Mesendoderm (in vitro differentiated cells): ENCODE data around the gene NR1I3.

Source experiments
- DNase-seq: peaks from one replicate; pipeline ENCODE4 v3.0.0; 2013
- H2AK5ac ChIP-seq: 2 replicates; pipeline ENCODE4 v1.6.1; 2013; ENCODE audit warnings: low read length, inconsistent platforms
- H2BK120ac ChIP-seq: 2 replicates; pipeline ENCODE4 v1.6.1; 2013; ENCODE audit warnings: low read depth, mild to moderate bottlenecking, low read length, moderate library complexity, mixed read lengths
- H2BK15ac ChIP-seq: replicated peaks from 2 replicates; pipeline ENCODE4 v1.6.1; 2013; ENCODE audit warnings: low read depth, mild to moderate bottlenecking, moderate library complexity
- H2BK5ac ChIP-seq: 2 replicates; pipeline ENCODE4 v1.6.1; 2013; ENCODE audit warnings: low read length, inconsistent platforms
- H3K18ac ChIP-seq: 2 replicates; pipeline ENCODE4 v1.6.1; 2013; ENCODE audit warnings: mild to moderate bottlenecking, low read length, mixed read lengths
- H3K23ac ChIP-seq: one replicate; pipeline ENCODE4 v1.6.1; 2013; ENCODE audit warnings: low read length
- H3K27ac ChIP-seq: 2 replicates; pipeline ENCODE4 v1.5.1; 2013; ENCODE audit warnings: low read depth, mild to moderate bottlenecking, inconsistent platforms, low read length, moderate library complexity
- H3K27me3 ChIP-seq: 2 replicates; pipeline ENCODE4 v1.6.1; 2013; ENCODE audit warnings: low read length, control low read depth, mild to moderate bottlenecking, inconsistent platforms; ENCODE audit not compliant: insufficient read depth, poor library complexity
- H3K36me3 ChIP-seq: 2 replicates; pipeline ENCODE4 v1.6.1; 2013; ENCODE audit warnings: low read length, inconsistent platforms; ENCODE audit not compliant: control insufficient read depth, insufficient read depth
- H3K4ac ChIP-seq: one replicate; pipeline ENCODE4 v1.6.1; 2013; ENCODE audit warnings: low read depth, mild to moderate bottlenecking, low read length, moderate library complexity
- H3K4me1 ChIP-seq: 2 replicates; pipeline ENCODE4 v1.6.1; 2013; ENCODE audit warnings: low read depth, low read length, inconsistent platforms; ENCODE audit not compliant: control insufficient read depth
- H3K4me2 ChIP-seq: 2 replicates; pipeline ENCODE4 v1.6.1; 2013; ENCODE audit warnings: low read length
- H3K4me3 ChIP-seq: 2 replicates; pipeline ENCODE4 v1.5.1; 2013; ENCODE audit warnings: mild to moderate bottlenecking, low read length
- H3K56ac ChIP-seq: one replicate; pipeline ENCODE4 v1.6.1; 2013; ENCODE audit warnings: low read length
- H3K79me1 ChIP-seq: 2 replicates; pipeline ENCODE4 v1.6.1; 2013; ENCODE audit warnings: low read length, inconsistent platforms
- H3K79me2 ChIP-seq: 2 replicates; pipeline ENCODE4 v1.6.1; 2013; ENCODE audit warnings: mild to moderate bottlenecking, low read length; ENCODE audit not compliant: control insufficient read depth, insufficient read depth
- H3K9ac ChIP-seq: 2 replicates; pipeline ENCODE4 v1.6.1; 2013; ENCODE audit warnings: low read length, inconsistent platforms
- H4K5ac ChIP-seq: one replicate; pipeline ENCODE4 v1.6.1; 2013; ENCODE audit warnings: low read length
- H4K8ac ChIP-seq: one replicate; pipeline ENCODE4 v1.6.1; 2013; ENCODE audit warnings: low read depth, mild to moderate bottlenecking, control low read depth, low read length, moderate library complexity
- WGBS: extraction: QIAGEN DNeasy Blood & Tissue Kit; methylation state at CpG from one replicate; pipeline ENCODE4 v1.1.7; 2013; ENCODE audit warnings: low lambda C conversion rate, missing lambda C conversion rate; ENCODE audit not compliant: insufficient coverage; ENCODE audit errors: extremely low coverage; 5-methylcytosine and 5-hydroxymethylcytosine counted together

The NR1I3 gene

GRCh38 chr1:161179698-161180097 is 58.3 kb downstream of the NR1I3 start:
- Histone ChIP-seq H2BK5ac (no peak overlapping the region), H4K5ac (no peak overlapping the region), H3K27ac (no peak overlapping the region), H4K8ac (no peak overlapping the region), H3K23ac (no peak overlapping the region), H3K79me2 (peaks cover 4% of the 10 kb centered on the region), H3K27me3 (no peaks in the 10 kb centered on the region), H3K18ac (no peak overlapping the region), H3K4me1 (peaks cover 8% of the 10 kb centered on the region), H2AK5ac (no peak overlapping the region), H3K4me2 (no peak overlapping the region), H3K4ac (no peak overlapping the region), H2BK120ac (no peak overlapping the region), H2BK15ac (no peak overlapping the region), H3K79me1 (peaks cover 6% of the 10 kb centered on the region), H3K36me3 (no peaks in the 10 kb centered on the region), H3K9ac (no peak overlapping the region), H3K56ac (no peak overlapping the region), H3K4me3 (no peak overlapping the region)
- no CpG with 5 or more reads among the region's 3 CpGs for WGBS
- DNase-seq: no peak
